Colonic mucosa (tissue), 4 donors: ENCODE results near the gene FBXL4. TPM values are rescaled to one million over a fixed set of nuclear protein-coding genes. Genes with fewer than 3 reads are reported as not detected.

Source experiments
- DNase-seq: peaks from one replicate; pipeline ENCODE4 v3.0.0-alpha.2; 2020
- H3K27ac ChIP-seq: fragments of 200-600 bp; one replicate; pipeline ENCODE4 v1.8.0; 2021
- H3K27me3 ChIP-seq: fragments of 200-600 bp; one replicate; pipeline ENCODE4 v1.8.0; 2021
- H3K36me3 ChIP-seq: fragments of 200-600 bp; one replicate; pipeline ENCODE4 v1.8.0; 2021
- H3K4me1 ChIP-seq: fragments of 200-600 bp; one replicate; pipeline ENCODE4 v1.8.0; 2021; ENCODE audit warnings: mild to moderate bottlenecking
- H3K4me3 ChIP-seq: fragments of 200-600 bp; one replicate; pipeline ENCODE4 v1.8.0; 2021
- H3K9ac ChIP-seq, 2 donors: one replicate each; pipeline ENCODE4 v1.7.0; 2013; ENCODE audit warnings: control low read depth in 2 of 2, low read depth in 2 of 2, low read length in 2 of 2
- H3K9me3 ChIP-seq: fragments of 200-600 bp; one replicate; pipeline ENCODE4 v1.8.0; 2021
- intact Hi-C: fragments of 100-400 bp; cut with DNase I; formaldehyde crosslinking; loops from one replicate; pipeline ENCODE4 v1.14.1; 2022
- total RNA-seq, 2 donors: library from RNA; stranded (reverse); fragmentation: NEBNext Ultra II Directional in 1 of 2; extraction: Animal tissue kit (Norgen Biotek cat#: 25700) in 1 of 2; gene quantifications; one replicate each; pipeline ENCODE4 v1.2.1, GENCODE V29; 2021
- TF ChIP-seq, protein P1 (sequence below): fragments of 200-600 bp; IDR thresholded peaks from one replicate; pipeline ENCODE4 v1.8.0; 2022; ENCODE audit warnings: antibody characterized with exemption, mild to moderate bottlenecking
- donor health status: healthy.
- donor health status: DM: no; HTN: no; CAD: no.
- donor health status: DM: no; HTN: no; CAD: no.

The FBXL4 gene
- total RNA-seq, 2 donors from 2014 or later, result 10.6 to 16.1 TPM

DNA sequence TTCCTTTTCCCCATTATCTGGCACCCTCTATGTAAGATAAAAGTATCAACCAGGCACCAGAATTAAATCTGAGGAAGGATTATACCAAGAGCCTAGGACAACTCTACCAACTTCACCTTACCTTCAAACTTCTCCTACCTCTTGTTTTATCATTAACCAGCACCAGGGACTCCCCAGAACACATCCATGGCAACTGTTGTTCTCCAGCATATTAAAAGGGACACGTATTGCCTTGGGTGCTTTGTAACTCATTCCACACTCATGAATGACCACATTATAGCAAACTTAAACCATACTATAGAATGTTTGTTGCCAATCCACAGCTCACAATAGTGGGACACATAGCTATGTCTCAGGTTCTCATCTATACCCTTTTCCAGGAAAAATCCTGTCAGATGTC is 11.9 kb upstream of the FBXL4 start:
- no peak overlapping the region for H3K4me3 ChIP-seq
- H3K9me3 ChIP-seq, result no peaks in the 10 kb centered on the region
- no peaks in the 10 kb centered on the region for H3K27me3 ChIP-seq
- H3K9ac ChIP-seq, result no peak overlapping the region
- H3K36me3 ChIP-seq, result no peaks in the 10 kb centered on the region
- H3K27ac ChIP-seq, result no peak overlapping the region
- TF ChIP-seq, protein P1, sequence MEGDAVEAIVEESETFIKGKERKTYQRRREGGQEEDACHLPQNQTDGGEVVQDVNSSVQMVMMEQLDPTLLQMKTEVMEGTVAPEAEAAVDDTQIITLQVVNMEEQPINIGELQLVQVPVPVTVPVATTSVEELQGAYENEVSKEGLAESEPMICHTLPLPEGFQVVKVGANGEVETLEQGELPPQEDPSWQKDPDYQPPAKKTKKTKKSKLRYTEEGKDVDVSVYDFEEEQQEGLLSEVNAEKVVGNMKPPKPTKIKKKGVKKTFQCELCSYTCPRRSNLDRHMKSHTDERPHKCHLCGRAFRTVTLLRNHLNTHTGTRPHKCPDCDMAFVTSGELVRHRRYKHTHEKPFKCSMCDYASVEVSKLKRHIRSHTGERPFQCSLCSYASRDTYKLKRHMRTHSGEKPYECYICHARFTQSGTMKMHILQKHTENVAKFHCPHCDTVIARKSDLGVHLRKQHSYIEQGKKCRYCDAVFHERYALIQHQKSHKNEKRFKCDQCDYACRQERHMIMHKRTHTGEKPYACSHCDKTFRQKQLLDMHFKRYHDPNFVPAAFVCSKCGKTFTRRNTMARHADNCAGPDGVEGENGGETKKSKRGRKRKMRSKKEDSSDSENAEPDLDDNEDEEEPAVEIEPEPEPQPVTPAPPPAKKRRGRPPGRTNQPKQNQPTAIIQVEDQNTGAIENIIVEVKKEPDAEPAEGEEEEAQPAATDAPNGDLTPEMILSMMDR, result no peak
- intact Hi-C loops, result no loop called here
- no peak for DNase-seq
- no peaks in the 10 kb centered on the region for H3K4me1 ChIP-seq

DNA sequence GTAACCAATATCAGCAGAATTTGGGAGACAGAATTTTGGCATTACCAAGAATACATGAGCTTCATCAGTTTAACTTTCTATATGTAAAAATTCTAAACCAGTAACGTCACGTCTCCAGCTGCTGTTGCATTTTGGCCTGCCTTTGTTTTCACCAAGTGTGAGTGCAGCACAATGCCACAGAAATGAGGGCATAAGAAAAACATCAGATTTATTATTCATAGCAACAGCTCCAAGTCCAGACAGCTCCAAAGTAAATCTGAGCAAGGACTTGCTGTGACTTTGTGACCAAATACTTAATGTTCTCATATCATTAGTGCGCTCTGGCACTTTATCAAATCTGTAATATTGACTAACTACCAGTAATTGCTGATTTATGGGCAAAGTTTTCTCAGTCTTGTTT is 11.0 kb upstream of the FBXL4 start:
- intact Hi-C loops, result no loop called here
- Histone ChIP-seq H3K27me3 (no peaks in the 10 kb centered on the region), H3K27ac (no peak overlapping the region), H3K9ac (no peak overlapping the region), H3K4me3 (no peak overlapping the region), H3K36me3 (no peaks in the 10 kb centered on the region), H3K4me1 (no peaks in the 10 kb centered on the region), H3K9me3 (no peaks in the 10 kb centered on the region)
- TF ChIP-seq, protein P1, result no peak
- DNase-seq, result no peak

DNA sequence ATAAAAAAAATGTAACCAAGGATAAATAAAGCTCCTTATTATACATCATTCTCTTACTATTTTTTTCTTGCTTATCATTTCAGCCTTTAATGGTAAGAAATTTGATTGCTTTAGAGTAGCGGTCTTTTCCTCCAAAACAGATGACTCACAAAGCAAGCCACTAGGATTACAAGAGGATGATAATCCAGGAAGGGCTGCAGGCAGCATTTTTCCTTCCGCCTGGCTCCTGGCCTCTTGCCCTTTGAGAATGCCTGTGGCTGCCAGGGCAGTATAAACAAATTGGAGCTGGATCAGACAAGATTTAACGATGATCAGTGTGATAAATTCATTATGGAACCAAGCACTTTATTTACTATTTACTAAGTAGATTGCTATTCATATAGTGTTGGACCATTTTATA is 9.7 kb upstream of the FBXL4 start:
- Histone ChIP-seq H3K27ac (no peak overlapping the region), H3K4me1 (no peaks in the 10 kb centered on the region), H3K27me3 (no peaks in the 10 kb centered on the region), H3K9me3 (no peaks in the 10 kb centered on the region), H3K9ac (no peak overlapping the region), H3K36me3 (no peaks in the 10 kb centered on the region), H3K4me3 (no peak overlapping the region)
- peak; percentile 52 for DNase-seq
- TF ChIP-seq, protein P1, result no peak
- intact Hi-C loops, result no loop called here

DNA sequence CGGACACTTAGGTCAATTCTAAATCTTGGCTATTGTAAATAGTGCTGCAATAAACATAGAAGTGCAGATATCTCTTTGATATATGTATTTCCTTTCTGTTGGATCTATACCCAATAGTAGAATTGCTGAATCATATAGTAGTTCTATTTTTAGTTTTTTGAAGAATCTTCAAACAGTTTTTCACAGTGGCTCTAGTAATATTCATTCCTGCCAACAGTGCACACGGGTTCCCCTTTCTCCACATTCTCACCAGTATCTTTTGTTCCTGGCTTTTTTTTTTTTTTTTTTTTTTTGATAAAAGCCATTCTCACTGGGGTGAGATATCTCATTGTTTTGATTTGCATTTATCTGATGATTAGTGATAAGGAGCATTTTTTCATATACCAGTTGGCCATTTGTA is 1.8 kb upstream of the FBXL4 start:
- Histone ChIP-seq H3K27ac (no peak overlapping the region), H3K36me3 (no peaks in the 10 kb centered on the region), H3K27me3 (no peaks in the 10 kb centered on the region), H3K4me1 (peaks cover 7% of the 10 kb centered on the region), H3K9me3 (no peaks in the 10 kb centered on the region), H3K4me3 (no peak overlapping the region), H3K9ac (no peak overlapping the region)
- DNase-seq, result no peak
- intact Hi-C loops, result no loop called here
- TF ChIP-seq, protein P1, result no peak

DNA sequence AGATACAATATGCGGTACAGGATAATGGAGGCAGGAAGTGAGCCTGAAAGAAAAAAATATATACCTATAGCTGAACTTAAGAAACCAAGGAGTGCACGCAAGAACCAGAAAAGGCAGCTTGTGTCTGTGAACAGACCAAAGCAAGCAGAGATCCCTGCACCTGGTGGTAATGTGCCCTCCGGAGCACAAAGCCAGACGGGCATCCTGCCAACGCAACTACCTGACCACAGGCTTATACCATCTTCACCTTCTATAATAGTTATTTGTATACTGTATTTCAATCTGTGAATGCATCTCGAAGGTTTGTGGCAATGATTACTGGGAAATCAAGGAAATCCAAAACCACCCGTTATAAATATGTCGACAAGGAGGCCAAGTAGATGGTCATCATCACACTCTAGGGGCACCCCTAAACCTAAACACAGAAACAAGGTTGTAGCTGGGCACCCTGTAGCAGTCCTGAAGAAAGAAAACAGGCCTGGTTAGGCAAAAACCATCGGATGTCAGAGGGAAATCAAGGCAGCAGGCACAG is 801 bp downstream of the FBXL4 start:
- peak overlapping the region; percentile 93 for H3K27ac ChIP-seq
- TF ChIP-seq, protein P1, result no peak
- H3K9ac ChIP-seq, result peak overlapping the region; percentile 81 to 93

More for the DNA sequence above, 801 bp downstream of the FBXL4 start:
- Histone ChIP-seq H3K27me3 (no peaks in the 10 kb centered on the region), H3K9me3 (no peaks in the 10 kb centered on the region), H3K4me3 (peak overlapping the region; percentile 84), H3K36me3 (no peaks in the 10 kb centered on the region), H3K4me1 (peaks cover 7% of the 10 kb centered on the region)
- intact Hi-C loops, result no loop called here
- peak; percentile 50 for DNase-seq
